Fibroblast of skin of right biceps (primary cell): ENCODE data around the gene ANGPTL4.
A peak's percentile ranks its signal among the peaks of the same experiment; 100 is the strongest.

ENCODE experiments used
- DNase-seq: peaks from one replicate; pipeline ENCODE4 v3.0.0-alpha.2; 2013

The ANGPTL4 gene

GRCh38 chr19:8421484-8422461 lies 57.8 kb downstream of the ANGPTL4 start:
- no peak for DNase-seq

- DNase-seq = peak; percentile 97
These were observed 59.9 kb downstream of the ANGPTL4 start for GRCh38 chr19:8423817-8424223.
